Esophagus squamous epithelium (tissue), 4 donors: Measurements from ENCODE around the gene CCT7.

ENCODE experiments used
- POLR2A ChIP-seq, 4 donors: fragments of 450-650 bp; IDR thresholded peaks; one replicate each; pipeline ENCODE4 v1.6.1; 2017; ENCODE audit warnings: antibody characterized with exemption in 4 of 4, mild to moderate bottlenecking in 4 of 4, moderate library complexity in 3 of 4
- TF ChIP-seq, protein P1 (sequence below), 6 experiments: fragments of 450-650 bp in 4 of 6; fragments of 200-600 bp in 2 of 6; sonication (generic) in 2 of 6; IDR thresholded peaks; one replicate each; pipeline ENCODE4 v1.5.1; 2016 to 2019; ENCODE audit warnings: antibody characterized with exemption in 6 of 6, mild to moderate bottlenecking in 4 of 6, moderate library complexity in 4 of 6

DNA sequence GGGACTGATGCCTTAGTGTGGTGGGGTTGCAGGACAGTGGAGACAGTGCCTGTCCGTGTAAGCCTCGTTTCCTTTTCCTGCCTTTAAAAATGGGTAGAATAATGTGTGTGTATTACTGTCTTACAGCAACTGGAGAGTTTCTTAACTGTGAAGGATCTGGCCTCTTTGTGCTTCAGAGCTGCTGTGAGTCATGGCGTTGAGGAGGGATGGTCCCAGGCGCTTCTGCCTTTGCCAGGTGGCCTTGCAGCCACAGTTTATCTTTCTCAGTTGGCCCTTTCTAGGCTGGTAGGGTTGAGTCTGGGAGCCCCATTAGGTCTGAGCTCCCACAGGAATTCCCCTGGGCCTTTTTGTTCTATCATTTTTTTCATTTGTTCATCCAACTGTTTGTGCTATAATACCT, 10.3 kb upstream of the CCT7 start:
- TF ChIP-seq, protein P1, sequence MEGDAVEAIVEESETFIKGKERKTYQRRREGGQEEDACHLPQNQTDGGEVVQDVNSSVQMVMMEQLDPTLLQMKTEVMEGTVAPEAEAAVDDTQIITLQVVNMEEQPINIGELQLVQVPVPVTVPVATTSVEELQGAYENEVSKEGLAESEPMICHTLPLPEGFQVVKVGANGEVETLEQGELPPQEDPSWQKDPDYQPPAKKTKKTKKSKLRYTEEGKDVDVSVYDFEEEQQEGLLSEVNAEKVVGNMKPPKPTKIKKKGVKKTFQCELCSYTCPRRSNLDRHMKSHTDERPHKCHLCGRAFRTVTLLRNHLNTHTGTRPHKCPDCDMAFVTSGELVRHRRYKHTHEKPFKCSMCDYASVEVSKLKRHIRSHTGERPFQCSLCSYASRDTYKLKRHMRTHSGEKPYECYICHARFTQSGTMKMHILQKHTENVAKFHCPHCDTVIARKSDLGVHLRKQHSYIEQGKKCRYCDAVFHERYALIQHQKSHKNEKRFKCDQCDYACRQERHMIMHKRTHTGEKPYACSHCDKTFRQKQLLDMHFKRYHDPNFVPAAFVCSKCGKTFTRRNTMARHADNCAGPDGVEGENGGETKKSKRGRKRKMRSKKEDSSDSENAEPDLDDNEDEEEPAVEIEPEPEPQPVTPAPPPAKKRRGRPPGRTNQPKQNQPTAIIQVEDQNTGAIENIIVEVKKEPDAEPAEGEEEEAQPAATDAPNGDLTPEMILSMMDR (IDR thresholded peaks at IDR 0.05) = no peak
- TF ChIP-seq POLR2A (IDR thresholded peaks at IDR 0.05) = no peak
